Colon (tissue), 2 donors: ENCODE data around the gene SEMA5A.

Experiments used
- FAIRE-seq: peaks from 2 replicates; lab custom pipeline; 2012; peaks lifted over from hg19 to GRCh38; lab: Jason Lieb, UNC
- donor health status: control.
- donor health status: control.

SEMA5A gene

GRCh38 chr5:9549941-9550340 lies 4.1 kb upstream of the SEMA5A start:
- no peak for FAIRE-seq

- FAIRE-seq = no peak
Observed at GRCh38 chr5:9547122-9547947, 1.5 kb upstream of the SEMA5A start.

GRCh38 chr5:9545136-9545991 lies 511 bp downstream of the SEMA5A start:
- FAIRE-seq = no peak

GRCh38 chr5:9544502-9545135 lies 1.3 kb downstream of the SEMA5A start:
- FAIRE-seq = no peak

- FAIRE-seq = no peak
Observed at GRCh38 chr5:9544056-9544455, 1.8 kb downstream of the SEMA5A start.

- FAIRE-seq = no peak
Observed at GRCh38 chr5:9543311-9543920, 2.5 kb downstream of the SEMA5A start.

- no peak for FAIRE-seq
Observed at GRCh38 chr5:9540791-9541190, 5.1 kb downstream of the SEMA5A start.

GRCh38 chr5:9538504-9538903 lies 7.4 kb downstream of the SEMA5A start:
- no peak for FAIRE-seq

GRCh38 chr5:9537223-9538141 lies 8.4 kb downstream of the SEMA5A start:
- no peak for FAIRE-seq

- FAIRE-seq = no peak
Observed at GRCh38 chr5:9536717-9537116, 9.2 kb downstream of the SEMA5A start.

GRCh38 chr5:9534881-9535517 lies 10.9 kb downstream of the SEMA5A start:
- FAIRE-seq = no peak

GRCh38 chr5:9533562-9534364 lies 12.1 kb downstream of the SEMA5A start:
- no peak for FAIRE-seq

GRCh38 chr5:9533096-9533495 lies 12.8 kb downstream of the SEMA5A start:
- no peak for FAIRE-seq

- FAIRE-seq = no peak
Observed at GRCh38 chr5:9529513-9529912, 16.4 kb downstream of the SEMA5A start.

- FAIRE-seq = no peak
Observed at GRCh38 chr5:9529041-9529480, 16.8 kb downstream of the SEMA5A start.

GRCh38 chr5:9524941-9525340 lies 20.9 kb downstream of the SEMA5A start:
- no peak for FAIRE-seq

- no peak for FAIRE-seq
Observed at GRCh38 chr5:9523090-9523823, 22.6 kb downstream of the SEMA5A start.

GRCh38 chr5:9519537-9519936 lies 26.3 kb downstream of the SEMA5A start:
- FAIRE-seq = no peak

- FAIRE-seq = no peak
Observed at GRCh38 chr5:9516591-9516990, 29.3 kb downstream of the SEMA5A start.
